ENCODE data around the gene ADAMTS15.

DNA sequence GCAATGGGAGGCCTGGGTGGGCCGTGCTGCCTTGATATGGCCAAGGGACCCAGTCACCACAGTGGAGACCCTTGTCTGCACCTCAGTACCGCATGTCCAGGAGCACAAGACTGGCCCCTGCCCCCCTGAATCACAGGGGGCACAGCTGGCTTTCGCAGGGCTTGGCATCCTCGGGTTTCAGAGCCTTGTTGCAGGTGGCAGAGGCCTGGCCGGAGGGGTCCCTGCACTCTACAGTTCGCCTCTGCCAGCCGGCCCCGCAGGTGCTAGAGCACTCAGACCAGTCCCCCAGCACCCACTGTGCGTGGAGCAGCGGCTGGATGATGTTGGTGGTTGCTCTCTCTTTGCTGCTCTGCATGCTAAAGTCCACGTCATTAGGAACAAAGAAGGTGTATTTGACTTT lies 43.0 kb upstream of the ADAMTS15 start:
- TF ChIP-seq, protein P1, sequence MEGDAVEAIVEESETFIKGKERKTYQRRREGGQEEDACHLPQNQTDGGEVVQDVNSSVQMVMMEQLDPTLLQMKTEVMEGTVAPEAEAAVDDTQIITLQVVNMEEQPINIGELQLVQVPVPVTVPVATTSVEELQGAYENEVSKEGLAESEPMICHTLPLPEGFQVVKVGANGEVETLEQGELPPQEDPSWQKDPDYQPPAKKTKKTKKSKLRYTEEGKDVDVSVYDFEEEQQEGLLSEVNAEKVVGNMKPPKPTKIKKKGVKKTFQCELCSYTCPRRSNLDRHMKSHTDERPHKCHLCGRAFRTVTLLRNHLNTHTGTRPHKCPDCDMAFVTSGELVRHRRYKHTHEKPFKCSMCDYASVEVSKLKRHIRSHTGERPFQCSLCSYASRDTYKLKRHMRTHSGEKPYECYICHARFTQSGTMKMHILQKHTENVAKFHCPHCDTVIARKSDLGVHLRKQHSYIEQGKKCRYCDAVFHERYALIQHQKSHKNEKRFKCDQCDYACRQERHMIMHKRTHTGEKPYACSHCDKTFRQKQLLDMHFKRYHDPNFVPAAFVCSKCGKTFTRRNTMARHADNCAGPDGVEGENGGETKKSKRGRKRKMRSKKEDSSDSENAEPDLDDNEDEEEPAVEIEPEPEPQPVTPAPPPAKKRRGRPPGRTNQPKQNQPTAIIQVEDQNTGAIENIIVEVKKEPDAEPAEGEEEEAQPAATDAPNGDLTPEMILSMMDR (IDR thresholded peaks at IDR 0.05): no peak
- TF ChIP-seq POLR2A (IDR thresholded peaks at IDR 0.05) (no peak), POLR2AphosphoS5 (IDR thresholded peaks at IDR 0.05) (no peak), EP300 (IDR thresholded peaks at IDR 0.05) (no peak)
